Measurements from ENCODE around the gene PCDHGC4.

PCDHGC4 gene

DNA sequence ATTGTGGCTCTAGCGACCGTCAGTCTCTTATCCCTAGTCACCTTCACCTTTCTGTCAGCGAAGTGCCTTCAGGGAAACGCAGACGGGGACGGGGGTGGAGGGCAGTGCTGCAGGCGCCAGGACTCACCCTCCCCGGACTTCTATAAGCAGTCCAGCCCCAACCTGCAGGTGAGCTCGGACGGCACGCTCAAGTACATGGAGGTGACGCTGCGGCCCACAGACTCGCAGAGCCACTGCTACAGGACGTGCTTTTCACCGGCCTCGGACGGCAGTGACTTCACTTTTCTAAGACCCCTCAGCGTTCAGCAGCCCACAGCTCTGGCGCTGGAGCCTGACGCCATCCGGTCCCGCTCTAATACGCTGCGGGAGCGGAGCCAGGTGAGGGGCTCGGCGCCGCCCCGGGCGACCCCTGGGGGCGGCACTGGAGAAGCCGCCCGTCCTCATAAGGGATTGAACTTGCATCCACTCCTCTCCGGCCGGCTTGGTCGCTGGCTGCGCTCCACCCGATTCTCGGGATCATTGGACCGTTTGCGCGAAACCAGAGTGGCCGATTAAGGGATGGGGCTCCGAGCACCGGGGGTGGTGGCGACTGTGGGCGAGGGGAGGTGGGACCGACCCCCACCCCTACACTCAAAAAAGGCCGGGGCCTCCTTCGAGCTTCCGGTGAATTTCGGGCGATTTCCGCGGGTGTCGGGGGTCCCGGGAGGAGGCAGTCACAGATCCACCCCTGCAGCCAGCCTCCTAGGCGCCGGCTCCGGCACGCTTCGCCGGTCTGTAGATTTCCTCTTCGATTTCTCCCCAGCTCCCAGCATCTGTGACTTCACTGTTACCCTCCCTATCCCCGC lies 6.7 kb downstream of the PCDHGC4 start:
- TF ChIP-seq, protein P1, sequence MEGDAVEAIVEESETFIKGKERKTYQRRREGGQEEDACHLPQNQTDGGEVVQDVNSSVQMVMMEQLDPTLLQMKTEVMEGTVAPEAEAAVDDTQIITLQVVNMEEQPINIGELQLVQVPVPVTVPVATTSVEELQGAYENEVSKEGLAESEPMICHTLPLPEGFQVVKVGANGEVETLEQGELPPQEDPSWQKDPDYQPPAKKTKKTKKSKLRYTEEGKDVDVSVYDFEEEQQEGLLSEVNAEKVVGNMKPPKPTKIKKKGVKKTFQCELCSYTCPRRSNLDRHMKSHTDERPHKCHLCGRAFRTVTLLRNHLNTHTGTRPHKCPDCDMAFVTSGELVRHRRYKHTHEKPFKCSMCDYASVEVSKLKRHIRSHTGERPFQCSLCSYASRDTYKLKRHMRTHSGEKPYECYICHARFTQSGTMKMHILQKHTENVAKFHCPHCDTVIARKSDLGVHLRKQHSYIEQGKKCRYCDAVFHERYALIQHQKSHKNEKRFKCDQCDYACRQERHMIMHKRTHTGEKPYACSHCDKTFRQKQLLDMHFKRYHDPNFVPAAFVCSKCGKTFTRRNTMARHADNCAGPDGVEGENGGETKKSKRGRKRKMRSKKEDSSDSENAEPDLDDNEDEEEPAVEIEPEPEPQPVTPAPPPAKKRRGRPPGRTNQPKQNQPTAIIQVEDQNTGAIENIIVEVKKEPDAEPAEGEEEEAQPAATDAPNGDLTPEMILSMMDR (IDR thresholded peaks at IDR 0.05) = no peak

GRCh38 chr5:141492168-141492885 lies 7.5 kb downstream of the PCDHGC4 start:
- TF ChIP-seq, protein P1 (IDR thresholded peaks at IDR 0.05) = no peak

GRCh38 chr5:141493500-141494422 lies 8.9 kb downstream of the PCDHGC4 start:
- TF ChIP-seq, protein P1 (IDR thresholded peaks at IDR 0.05) = no peak

GRCh38 chr5:141494761-141495452 lies 10.1 kb downstream of the PCDHGC4 start:
- TF ChIP-seq, protein P1 (IDR thresholded peaks at IDR 0.05) = no peak

GRCh38 chr5:141495453-141495811 lies 10.6 kb downstream of the PCDHGC4 start:
- TF ChIP-seq, protein P1 (IDR thresholded peaks at IDR 0.05) = no peak

GRCh38 chr5:141496038-141496437 lies 11.2 kb downstream of the PCDHGC4 start:
- TF ChIP-seq, protein P1 (IDR thresholded peaks at IDR 0.05) = no peak

DNA sequence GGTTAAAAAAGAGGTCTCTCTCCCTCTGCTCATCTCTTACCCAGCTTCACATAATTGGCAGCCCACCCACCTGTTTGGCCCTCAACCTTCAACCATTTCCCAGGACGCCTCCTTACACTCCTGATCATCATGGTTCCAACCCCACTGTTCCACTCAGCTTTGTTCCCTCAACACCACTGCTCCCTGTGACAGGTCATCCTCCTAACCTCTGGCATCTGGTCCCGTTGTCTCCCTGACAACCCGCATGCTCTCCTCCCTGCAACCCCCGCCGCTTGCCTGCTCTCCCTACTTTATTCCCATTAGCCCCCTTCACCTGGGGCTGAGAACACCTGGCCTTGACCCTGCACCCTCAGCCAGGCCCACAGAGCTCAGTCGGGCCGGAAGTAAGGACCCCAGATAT lies 16.9 kb downstream of the PCDHGC4 start:
- TF ChIP-seq, protein P1 (IDR thresholded peaks at IDR 0.05) = no peak

Data from LNCAP (cell line).